ENCODE measurements around the gene VILL. TPM values are rescaled to one million over a fixed set of nuclear protein-coding genes. Genes with fewer than 3 reads are reported as not detected.
A peak's percentile ranks its signal among the peaks of the same experiment; 100 is the strongest.

The VILL gene
- total RNA-seq, 1 donor from 2014 or later, result 3.2 TPM

DNA sequence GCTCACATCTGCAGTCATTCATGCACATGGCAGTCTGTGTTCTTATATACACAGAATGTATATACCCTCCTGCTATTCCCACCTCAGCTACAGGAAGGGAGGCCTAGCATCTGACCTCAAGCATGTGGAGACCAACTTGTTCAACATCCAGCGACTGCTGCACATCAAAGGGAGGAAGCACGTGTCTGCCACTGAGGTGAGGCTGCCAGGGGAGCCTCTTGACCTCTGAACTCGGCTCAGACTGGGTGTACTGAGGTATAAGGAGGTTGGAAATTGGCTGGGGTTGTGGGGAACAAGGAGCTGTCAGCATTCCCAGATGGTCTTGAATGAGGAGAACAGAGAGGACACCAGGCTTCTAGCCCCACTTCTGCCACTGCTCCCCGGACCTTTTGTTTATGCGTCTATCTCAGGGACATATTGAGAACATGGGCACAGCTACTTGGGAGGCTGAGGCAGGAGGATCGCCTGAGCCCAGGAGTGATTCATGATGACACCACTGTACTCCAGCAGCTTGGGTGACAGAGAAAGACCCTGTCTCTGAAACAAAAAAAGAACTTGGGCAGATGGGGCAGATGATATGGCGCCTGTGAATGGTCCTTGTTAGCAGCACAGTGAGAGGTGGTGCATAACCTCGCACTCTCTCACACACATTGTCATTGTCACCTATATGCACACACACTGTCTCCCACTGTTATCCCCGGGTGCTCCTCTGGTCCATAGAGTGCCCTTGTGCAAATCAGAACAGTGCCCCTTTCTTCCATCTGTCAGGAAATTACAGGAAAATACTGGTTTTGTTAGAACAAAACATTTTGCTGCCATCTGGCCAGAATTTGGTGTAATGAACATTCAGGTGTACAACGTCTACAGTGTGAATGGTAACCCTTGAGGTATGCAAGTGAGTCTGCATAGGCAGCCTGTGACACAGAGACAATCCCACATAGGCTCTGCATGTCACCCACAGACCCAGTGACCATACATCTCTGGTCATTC lies 5.4 kb downstream of the VILL start:
- Mint-ChIP-seq H3K27me3 (ENCODE audit: unreplicated experiment) (peaks cover 4% of the 10 kb centered on the region), H3K36me3 (ENCODE audit: unreplicated experiment) (no peaks in the 10 kb centered on the region), H3K27ac (ENCODE audit: unreplicated experiment) (no peak overlapping the region), H3K4me1 (ENCODE audit: low read depth, unreplicated experiment) (peaks cover 4% of the 10 kb centered on the region), H3K4me3 (ENCODE audit: unreplicated experiment) (no peak overlapping the region), H3K9me3 (ENCODE audit: unreplicated experiment) (peaks cover 3% of the 10 kb centered on the region)
- TF ChIP-seq, protein P1, sequence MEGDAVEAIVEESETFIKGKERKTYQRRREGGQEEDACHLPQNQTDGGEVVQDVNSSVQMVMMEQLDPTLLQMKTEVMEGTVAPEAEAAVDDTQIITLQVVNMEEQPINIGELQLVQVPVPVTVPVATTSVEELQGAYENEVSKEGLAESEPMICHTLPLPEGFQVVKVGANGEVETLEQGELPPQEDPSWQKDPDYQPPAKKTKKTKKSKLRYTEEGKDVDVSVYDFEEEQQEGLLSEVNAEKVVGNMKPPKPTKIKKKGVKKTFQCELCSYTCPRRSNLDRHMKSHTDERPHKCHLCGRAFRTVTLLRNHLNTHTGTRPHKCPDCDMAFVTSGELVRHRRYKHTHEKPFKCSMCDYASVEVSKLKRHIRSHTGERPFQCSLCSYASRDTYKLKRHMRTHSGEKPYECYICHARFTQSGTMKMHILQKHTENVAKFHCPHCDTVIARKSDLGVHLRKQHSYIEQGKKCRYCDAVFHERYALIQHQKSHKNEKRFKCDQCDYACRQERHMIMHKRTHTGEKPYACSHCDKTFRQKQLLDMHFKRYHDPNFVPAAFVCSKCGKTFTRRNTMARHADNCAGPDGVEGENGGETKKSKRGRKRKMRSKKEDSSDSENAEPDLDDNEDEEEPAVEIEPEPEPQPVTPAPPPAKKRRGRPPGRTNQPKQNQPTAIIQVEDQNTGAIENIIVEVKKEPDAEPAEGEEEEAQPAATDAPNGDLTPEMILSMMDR (IDR thresholded peaks at IDR 0.05; ENCODE audit: partially characterized antibody, unreplicated experiment), result no peak
- DNase-seq, result no peak

DNA sequence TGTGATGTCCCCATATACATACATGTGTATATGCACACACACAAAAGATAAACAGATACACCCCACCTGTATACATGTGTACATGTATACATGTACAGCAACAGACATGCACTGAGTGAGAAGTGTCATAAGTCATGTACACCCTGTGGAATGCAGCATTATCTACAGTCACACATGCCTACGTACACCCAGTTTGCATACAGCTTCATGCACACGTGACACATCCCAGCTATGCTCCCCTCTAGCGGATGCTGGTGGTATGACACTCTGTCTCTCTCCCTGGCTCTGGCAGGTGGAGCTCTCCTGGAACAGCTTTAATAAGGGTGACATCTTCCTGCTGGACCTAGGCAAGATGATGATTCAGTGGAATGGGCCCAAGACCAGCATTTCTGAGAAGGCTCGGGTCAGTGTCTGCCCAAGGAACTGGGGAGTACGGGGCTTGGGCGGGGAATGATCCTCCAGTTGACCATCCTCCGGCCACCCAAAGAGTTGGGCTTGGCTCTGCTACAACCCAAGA lies 6.3 kb downstream of the VILL start:
- TF ChIP-seq, protein P1 (IDR thresholded peaks at IDR 0.05; ENCODE audit: partially characterized antibody, unreplicated experiment), result peak; percentile 94
- H3K4me1 Mint-ChIP-seq (ENCODE audit: low read depth, unreplicated experiment), result peaks cover 4% of the 10 kb centered on the region
- peaks cover 3% of the 10 kb centered on the region for H3K9me3 Mint-ChIP-seq (ENCODE audit: unreplicated experiment)
- no peak overlapping the region for H3K27ac Mint-ChIP-seq (ENCODE audit: unreplicated experiment)
- no peaks in the 10 kb centered on the region for H3K36me3 Mint-ChIP-seq (ENCODE audit: unreplicated experiment)
- H3K4me3 Mint-ChIP-seq (ENCODE audit: unreplicated experiment), result no peak overlapping the region
- DNase-seq, result peak; percentile 88
- peaks cover 4% of the 10 kb centered on the region for H3K27me3 Mint-ChIP-seq (ENCODE audit: unreplicated experiment)

DNA sequence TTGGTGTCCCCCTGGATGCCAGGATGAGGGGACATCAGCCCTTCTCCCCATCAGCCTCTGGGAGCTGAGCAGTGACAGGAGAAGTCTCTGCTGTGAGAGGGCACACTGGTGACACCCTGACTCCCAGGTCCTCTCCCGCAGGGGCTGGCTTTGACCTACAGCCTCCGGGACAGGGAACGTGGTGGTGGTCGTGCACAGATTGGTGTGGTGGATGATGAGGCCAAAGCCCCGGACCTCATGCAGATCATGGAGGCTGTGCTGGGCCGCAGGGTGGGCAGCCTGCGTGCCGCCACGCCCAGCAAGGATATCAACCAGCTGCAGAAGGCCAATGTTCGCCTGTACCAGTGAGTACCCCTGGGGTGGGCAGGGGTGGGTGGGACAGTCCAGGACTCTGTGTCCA lies 6.8 kb downstream of the VILL start:
- H3K4me3 Mint-ChIP-seq (ENCODE audit: unreplicated experiment), result no peak overlapping the region
- H3K27ac Mint-ChIP-seq (ENCODE audit: unreplicated experiment), result no peak overlapping the region
- H3K4me1 Mint-ChIP-seq (ENCODE audit: low read depth, unreplicated experiment), result peaks cover 4% of the 10 kb centered on the region
- DNase-seq, result no peak
- TF ChIP-seq, protein P1 (IDR thresholded peaks at IDR 0.05; ENCODE audit: partially characterized antibody, unreplicated experiment), result no peak
- no peaks in the 10 kb centered on the region for H3K36me3 Mint-ChIP-seq (ENCODE audit: unreplicated experiment)
- H3K27me3 Mint-ChIP-seq (ENCODE audit: unreplicated experiment), result peaks cover 4% of the 10 kb centered on the region
- peaks cover 3% of the 10 kb centered on the region for H3K9me3 Mint-ChIP-seq (ENCODE audit: unreplicated experiment)

DNA sequence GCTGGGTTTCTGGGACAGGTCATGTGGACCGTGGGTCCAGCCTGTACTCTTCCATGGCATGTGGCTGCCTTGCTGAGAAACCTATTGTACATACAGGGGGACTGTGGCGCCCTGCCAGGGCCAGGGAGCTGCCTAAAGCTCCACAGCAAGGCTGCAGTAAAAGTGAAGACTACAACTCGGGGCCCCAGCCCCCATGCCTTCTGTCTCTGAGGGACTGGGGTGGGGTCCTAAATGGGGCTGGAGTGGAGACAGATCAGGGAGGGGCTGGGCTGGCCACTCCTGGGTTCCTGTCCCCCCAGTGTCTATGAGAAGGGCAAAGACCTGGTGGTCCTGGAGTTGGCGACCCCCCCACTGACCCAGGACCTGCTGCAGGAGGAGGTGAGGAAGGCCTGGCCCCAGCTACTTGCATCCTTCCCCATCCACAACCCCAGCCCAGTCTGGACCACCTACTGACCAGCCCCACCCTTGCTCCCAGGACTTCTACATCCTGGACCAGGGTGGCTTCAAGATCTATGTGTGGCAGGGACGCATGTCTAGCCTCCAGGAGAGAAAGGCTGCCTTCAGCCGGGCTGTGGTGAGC lies 7.3 kb downstream of the VILL start:
- Mint-ChIP-seq H3K9me3 (ENCODE audit: unreplicated experiment) (peaks cover 3% of the 10 kb centered on the region), H3K36me3 (ENCODE audit: unreplicated experiment) (no peaks in the 10 kb centered on the region), H3K4me3 (ENCODE audit: unreplicated experiment) (no peak overlapping the region), H3K27me3 (ENCODE audit: unreplicated experiment) (peaks cover 4% of the 10 kb centered on the region), H3K27ac (ENCODE audit: unreplicated experiment) (no peak overlapping the region), H3K4me1 (ENCODE audit: low read depth, unreplicated experiment) (peaks cover 4% of the 10 kb centered on the region)
- DNase-seq, result no peak
- TF ChIP-seq, protein P1 (IDR thresholded peaks at IDR 0.05; ENCODE audit: partially characterized antibody, unreplicated experiment), result no peak

All from glutamatergic neuron (in vitro differentiated cells).